SK-N-SH (cell line): ENCODE measurements around the gene GLDC.

Experiments used
- NRF1 ChIP-seq: IDR thresholded peaks from 2 replicates; pipeline ENCODE4 v1.6.1; 2012; ENCODE audit warnings: low read depth, mild to moderate bottlenecking, low read length
- RAD21 ChIP-seq: IDR thresholded peaks from 2 replicates; pipeline ENCODE4 v1.6.1; 2012; ENCODE audit warnings: mild to moderate bottlenecking, low read length
- SMC3 ChIP-seq: IDR thresholded peaks from 2 replicates; pipeline ENCODE4 v1.6.1; 2012; ENCODE audit warnings: low read depth, low read length, improper control_type of control experiment
- TF ChIP-seq, protein P1 (sequence below): fragments of 200-600 bp; sonication (generic); IDR thresholded peaks from 2 replicates; pipeline ENCODE4 v1.6.1; 2017; ENCODE audit warnings: antibody characterized with exemption, mild to moderate bottlenecking, moderate library complexity

DNA sequence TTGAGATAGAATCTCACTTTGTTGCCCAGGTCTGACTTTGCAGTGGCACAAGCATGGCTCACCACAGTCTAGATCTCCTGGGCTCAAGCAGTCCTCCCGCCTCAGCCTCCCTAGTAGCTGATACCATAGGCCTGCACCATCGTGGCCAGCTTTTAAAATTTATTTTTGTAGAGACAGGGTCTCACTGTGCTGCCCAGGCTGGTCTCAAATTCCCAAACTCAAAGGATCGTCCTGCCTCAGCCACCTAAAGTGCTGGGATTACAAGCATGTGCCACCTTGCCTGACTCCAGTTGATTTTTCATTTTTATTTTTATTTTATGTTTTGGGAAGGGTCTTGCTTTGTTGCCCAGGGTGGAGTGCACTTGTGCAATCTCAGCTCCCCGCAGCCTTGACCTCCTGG lies 41.7 kb upstream of the GLDC start:
- TF ChIP-seq NRF1 (no peak), RAD21 (no peak), SMC3 (no peak)
- TF ChIP-seq, protein P1, sequence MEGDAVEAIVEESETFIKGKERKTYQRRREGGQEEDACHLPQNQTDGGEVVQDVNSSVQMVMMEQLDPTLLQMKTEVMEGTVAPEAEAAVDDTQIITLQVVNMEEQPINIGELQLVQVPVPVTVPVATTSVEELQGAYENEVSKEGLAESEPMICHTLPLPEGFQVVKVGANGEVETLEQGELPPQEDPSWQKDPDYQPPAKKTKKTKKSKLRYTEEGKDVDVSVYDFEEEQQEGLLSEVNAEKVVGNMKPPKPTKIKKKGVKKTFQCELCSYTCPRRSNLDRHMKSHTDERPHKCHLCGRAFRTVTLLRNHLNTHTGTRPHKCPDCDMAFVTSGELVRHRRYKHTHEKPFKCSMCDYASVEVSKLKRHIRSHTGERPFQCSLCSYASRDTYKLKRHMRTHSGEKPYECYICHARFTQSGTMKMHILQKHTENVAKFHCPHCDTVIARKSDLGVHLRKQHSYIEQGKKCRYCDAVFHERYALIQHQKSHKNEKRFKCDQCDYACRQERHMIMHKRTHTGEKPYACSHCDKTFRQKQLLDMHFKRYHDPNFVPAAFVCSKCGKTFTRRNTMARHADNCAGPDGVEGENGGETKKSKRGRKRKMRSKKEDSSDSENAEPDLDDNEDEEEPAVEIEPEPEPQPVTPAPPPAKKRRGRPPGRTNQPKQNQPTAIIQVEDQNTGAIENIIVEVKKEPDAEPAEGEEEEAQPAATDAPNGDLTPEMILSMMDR, result no peak
